ENCODE results near the gene ARMC3.

DNA sequence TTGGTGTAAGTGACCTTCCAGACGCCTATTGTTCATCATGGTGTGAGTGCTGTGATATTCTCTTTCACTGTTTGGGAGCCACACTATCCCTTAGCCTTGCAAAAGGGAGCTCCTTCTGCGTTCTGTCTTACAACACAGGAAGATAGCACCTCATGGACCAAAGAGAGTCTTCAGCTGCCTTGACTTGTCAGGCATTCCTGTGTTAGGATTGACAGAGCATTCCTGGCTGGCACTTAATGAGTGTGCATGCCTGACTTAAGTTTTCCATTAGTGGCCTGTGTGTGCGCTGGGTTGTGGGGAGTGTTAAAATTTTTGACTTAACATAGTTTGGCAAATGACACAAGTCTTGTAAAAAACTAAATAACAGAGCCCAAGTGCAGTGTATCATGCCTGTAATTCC is 145.7 kb downstream of the ARMC3 start:
- TF ChIP-seq, protein P1, sequence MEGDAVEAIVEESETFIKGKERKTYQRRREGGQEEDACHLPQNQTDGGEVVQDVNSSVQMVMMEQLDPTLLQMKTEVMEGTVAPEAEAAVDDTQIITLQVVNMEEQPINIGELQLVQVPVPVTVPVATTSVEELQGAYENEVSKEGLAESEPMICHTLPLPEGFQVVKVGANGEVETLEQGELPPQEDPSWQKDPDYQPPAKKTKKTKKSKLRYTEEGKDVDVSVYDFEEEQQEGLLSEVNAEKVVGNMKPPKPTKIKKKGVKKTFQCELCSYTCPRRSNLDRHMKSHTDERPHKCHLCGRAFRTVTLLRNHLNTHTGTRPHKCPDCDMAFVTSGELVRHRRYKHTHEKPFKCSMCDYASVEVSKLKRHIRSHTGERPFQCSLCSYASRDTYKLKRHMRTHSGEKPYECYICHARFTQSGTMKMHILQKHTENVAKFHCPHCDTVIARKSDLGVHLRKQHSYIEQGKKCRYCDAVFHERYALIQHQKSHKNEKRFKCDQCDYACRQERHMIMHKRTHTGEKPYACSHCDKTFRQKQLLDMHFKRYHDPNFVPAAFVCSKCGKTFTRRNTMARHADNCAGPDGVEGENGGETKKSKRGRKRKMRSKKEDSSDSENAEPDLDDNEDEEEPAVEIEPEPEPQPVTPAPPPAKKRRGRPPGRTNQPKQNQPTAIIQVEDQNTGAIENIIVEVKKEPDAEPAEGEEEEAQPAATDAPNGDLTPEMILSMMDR (IDR thresholded peaks at IDR 0.05; ENCODE audit: low read depth, low read length, poor library complexity, severe bottlenecking), result no peak
- TF ChIP-seq EZH2phosphoT487 (IDR thresholded peaks at IDR 0.05; ENCODE audit: borderline replicate concordance, low read length), result no peak

Measured in DOHH2 (cell line).